ENCODE measurements around the gene SLC30A5.

DNA sequence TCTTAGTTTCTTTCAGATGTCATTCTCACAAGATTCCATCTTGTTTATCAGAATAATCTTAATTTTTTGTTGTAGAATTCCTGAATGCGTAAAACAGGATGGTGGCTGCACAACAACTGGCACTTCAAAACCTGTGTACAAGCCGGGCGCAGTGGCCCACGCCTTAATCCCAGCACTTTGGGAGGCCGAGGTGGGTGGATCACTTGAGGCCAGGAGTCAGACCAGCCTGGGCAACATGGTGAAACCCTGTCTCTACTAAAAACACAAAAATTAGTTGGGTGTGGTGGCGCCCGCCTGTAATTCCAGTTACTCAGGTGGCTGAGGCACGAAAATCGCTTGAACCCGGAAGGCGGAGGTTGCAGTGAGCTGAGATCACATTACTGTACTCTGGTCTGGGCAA is 62.6 kb downstream of the SLC30A5 start:
- TF ChIP-seq POLR2A (IDR thresholded peaks at IDR 0.05; ENCODE audit: low read length) (no peak), GATA1 (IDR thresholded peaks at IDR 0.05; ENCODE audit: low read depth, low read length) (no peak)

Measured in erythroblast (primary cell).